IPS DF 19.7 (cell line): ENCODE data around the gene GALNT6.

ENCODE experiments used
- DNase-seq: peaks from one replicate; pipeline ENCODE4 v3.0.0-alpha.2; 2013; ENCODE audit warnings: low read depth, low spot score

The GALNT6 gene, protein sequence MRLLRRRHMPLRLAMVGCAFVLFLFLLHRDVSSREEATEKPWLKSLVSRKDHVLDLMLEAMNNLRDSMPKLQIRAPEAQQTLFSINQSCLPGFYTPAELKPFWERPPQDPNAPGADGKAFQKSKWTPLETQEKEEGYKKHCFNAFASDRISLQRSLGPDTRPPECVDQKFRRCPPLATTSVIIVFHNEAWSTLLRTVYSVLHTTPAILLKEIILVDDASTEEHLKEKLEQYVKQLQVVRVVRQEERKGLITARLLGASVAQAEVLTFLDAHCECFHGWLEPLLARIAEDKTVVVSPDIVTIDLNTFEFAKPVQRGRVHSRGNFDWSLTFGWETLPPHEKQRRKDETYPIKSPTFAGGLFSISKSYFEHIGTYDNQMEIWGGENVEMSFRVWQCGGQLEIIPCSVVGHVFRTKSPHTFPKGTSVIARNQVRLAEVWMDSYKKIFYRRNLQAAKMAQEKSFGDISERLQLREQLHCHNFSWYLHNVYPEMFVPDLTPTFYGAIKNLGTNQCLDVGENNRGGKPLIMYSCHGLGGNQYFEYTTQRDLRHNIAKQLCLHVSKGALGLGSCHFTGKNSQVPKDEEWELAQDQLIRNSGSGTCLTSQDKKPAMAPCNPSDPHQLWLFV

DNA sequence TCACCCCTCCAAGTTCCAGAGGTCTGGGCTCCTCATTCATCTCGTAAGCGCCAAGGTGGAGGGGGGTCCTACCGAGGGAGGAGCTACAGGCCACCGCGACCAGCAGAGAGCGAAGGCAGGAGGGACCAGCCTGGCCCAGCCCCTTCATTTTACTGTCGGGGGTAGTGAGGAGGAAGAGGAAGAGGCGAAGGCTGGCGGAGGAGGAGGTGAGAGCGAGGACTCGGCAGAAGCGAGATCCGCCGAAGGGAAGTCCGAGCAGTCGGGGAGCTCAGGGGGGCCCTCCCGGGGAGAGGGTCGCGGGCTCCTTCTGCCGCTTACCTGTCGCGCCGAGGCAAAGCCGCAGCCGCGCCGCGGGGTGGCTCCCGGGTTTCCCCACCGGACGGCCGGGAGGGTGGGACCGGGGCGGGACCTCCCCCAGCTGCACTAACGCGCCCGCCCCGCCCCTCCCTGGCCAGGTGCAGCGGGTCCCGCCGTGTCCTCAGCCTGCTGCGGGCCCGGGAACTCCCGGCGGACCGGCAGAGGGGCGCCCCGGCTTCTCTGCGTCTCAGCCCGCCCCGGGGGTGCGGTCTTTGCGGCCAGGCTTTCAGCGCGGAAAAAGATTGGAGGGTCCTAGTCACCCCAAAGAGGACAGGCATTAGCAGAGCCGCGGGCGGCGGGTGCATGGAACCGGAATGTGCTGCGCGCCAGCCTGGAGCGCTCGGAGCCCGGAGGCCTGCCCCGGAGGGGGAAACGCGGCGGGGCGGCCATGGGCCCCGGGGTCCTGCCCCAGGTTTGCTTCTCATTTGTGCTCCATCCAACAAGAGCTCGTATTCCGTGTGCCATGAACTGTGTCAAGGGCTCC is at the start of gene GALNT6:
TSS of gene GALNT6 (minus strand) at position 124 of the 841 bp plus-strand sequence. CDS start 11,625 bp downstream, outside the sequence.
- DNase-seq = peak; percentile 45

DNA sequence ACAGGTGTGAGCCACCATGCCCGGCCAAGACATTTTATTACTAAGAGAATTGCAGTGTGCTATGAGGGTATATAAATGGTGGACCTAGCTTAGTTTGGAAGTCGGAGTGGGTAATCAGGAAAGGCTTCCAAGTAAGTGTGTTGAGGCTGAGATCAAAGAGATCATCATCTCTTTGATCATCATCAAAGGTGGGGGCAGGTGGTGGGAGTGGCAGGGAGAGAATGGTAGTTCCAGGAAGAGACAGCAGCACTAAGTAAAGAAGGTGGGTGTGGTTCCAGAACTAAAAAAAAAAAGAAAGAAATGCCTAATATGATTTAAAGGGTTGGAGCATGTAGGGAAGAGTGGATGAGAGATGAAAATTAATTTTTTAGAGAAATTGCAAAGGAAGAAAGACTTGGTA is 48.1 kb upstream of the GALNT6 start:
- DNase-seq = no peak

DNA sequence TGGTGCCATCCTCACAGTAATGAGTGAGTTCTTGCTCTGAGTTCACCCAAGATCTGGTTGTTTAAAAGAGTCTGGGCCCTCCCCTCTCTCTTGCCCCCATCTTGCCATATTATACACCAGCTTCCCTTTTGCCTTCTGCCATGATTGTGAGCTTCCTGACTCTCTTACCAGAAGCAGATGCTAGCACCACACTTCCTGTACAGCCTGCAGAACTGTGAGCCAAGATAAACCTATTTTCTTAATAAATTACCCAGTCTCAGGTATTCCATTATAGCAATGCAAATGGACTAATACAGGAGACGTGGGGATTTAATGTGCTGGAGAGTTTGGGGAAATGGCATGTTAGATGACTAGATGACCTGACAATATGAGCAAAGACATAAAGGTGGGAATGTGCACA is 46.2 kb upstream of the GALNT6 start:
- DNase-seq = no peak

DNA sequence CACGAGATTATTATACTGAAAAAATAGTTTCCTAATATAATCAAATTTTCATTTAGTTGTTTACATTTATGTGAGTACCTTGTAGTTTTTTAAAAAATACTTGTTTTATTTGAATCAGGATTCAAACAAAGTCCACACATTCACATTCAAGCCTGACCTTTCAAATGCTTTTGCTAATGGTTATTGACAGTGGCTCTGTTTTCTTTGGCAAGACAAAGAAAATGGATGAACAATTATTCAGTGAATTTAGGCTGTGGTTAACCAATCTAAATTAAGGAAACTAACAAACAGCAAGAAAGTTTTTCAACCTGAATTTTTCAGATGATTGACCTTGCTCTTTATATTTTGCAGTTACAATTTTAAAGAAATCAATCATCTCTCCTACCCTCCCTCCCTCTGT is 43.1 kb upstream of the GALNT6 start:
- DNase-seq = no peak

DNA sequence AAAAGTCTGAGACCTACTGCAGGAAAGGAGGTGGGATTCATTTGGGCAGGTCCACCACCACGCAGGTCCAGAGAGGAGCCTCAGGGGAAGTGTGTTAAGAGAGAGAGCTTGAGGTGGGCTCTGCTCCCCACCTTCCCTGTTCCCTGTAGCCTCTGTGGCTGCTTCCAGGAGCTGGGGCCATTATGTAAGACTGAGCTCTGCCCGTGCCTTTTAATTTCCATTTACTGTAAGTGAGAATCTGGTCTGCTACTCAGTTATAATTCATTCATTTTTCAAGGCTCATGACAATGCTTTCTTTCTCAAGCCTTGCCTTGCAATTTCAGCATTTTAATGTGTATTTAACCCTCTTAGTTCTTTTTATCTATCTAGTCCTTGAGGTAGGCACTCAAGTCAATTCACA is 41.7 kb upstream of the GALNT6 start:
- DNase-seq = no peak

DNA sequence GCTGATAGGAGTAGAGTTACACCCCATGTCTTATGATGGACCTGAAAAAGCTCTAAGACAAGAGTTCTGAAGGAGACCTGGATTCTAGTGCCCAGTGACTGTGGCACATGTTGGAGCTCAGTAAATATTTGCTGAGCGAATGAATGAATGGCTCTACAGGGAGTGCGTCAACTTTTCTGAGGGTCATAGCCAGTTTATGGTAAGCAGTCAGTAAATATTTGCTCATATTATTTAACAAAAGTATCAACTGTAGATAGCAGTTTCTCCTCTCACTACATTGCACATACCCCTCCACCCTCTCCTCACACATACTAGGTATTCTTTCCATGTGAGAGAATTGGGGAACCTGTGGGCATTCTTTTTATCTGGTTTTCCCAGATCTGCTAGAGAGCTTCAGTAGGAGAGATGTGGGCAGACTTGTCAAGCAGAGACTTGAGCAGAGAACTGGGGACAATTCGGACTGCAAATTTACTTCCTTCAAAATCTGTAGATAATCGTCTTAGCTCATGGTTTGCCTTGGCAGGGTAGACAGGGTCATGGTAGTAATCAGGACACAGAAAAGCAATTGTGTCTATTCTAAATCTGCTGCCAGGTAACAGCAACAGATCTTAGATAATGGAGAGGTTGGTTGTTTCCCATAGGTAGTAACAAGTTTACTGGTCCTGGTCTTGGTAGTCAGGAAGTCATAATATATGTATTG is 39.1 kb upstream of the GALNT6 start:
- DNase-seq = no peak

DNA sequence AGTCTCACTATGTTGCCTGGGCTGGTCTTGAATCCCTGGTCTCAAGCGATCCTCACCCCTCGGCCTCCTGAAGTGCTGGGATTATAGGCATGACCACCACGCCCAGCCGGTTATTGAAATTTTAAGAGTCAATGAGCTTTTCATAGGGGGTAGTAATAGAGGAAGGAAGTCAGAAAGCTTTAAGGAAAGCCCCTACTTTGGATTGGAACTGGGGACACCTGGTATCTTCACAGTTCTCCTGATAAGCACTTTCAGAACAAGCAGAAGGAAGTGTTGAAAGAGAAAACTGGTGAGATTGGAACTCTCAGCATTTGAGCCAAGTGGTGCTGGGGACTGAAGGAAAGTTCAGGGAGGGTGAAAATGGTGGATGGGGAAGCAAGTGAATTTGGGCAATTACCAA is 38.5 kb upstream of the GALNT6 start:
- no peak for DNase-seq

DNA sequence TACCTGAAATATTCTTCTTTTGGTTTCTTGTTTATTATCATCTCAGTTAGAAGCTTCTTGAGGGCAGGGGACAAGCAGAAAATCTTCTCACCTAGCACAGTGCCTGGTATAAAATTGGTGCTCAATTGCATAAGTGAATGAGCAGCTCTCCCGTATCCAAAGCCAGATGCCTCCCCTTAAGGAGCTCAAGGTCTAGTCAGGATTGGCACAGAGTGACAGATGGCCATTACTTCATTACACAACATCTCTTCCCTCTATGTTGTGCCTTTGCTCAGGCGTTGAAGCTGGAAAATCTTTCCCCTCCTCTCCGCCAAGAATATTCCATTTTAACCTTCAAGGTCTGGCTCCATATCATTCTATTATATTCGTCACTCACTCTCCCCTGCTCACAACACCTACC is 37.0 kb upstream of the GALNT6 start:
- DNase-seq = no peak

DNA sequence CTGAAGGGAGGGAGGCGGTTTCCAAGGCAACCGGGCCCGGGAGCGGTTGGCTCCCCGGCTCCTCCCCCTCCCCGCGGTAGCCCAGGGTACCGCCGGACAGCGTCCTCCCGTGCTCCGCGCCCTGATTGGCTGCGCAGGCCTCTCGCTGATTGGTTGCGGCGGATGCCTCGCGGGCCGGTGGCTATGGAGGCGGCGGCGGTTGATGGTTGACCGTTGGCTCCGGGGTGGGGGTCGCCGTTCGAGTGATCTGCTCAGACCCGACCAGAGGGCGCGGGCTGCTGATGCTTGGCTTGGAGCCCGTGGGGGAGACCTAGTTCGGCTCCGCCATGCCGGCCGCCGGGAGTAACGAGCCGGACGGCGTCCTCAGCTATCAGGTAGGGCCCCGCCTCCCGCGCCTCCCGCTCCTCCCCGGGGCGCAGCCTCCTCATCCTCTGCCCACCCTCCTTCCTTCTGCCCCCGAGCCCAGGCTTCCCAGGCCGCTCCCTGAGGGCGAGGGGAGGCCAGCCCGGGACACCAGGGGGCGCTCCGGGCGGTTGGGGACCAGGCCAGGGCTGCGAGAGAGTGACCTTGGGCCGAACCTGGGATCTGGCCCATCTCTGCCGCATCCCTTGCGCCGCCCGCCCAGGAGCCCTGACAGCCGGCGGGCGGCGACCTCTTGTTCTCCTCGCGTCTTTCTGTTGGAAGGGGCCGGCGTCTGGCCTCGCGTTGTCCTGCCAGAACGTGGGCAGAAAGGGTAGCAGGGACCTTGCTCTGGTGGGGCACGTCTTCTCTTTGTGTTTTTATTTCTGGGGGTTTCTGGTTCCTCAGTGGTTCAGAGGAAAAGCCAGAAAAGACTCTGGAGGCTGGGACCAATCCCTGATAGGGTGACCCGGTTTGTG is 33.7 kb upstream of the GALNT6 start, which contains the start of gene SLC4A8:
TSS of gene SLC4A8 (plus strand) at position 170 of the 878 bp plus-strand sequence. CDS start at position 327, 157 bp downstream.
- DNase-seq = peak; percentile 60

DNA sequence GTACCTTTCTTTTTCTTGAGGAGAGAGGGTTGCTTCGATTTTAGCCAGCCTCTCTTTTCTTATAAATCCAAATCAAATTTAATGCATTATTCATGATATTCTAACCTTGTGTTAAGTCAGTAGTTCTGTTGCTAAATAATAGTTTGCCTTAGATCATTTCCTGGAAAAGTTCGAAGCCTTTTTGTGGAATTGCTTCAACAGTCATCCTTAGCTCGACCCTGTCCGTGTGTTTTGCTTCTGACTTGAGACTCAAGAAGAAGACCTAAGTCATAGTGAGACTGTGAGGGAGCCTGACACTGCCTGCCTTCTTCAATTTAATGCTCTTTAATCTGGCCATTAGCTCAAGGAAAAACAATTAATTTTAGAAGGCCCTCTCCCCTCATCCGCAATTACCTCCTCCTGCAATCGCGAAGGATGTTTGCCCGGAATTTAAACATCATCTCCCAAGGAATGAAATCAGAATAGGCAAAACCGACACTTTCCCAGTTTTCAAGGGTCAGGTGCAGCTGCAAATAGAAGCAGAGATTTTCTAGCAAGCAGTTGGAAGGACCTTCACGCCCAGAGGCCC is 33.0 kb upstream of the GALNT6 start:
- DNase-seq = no peak

DNA sequence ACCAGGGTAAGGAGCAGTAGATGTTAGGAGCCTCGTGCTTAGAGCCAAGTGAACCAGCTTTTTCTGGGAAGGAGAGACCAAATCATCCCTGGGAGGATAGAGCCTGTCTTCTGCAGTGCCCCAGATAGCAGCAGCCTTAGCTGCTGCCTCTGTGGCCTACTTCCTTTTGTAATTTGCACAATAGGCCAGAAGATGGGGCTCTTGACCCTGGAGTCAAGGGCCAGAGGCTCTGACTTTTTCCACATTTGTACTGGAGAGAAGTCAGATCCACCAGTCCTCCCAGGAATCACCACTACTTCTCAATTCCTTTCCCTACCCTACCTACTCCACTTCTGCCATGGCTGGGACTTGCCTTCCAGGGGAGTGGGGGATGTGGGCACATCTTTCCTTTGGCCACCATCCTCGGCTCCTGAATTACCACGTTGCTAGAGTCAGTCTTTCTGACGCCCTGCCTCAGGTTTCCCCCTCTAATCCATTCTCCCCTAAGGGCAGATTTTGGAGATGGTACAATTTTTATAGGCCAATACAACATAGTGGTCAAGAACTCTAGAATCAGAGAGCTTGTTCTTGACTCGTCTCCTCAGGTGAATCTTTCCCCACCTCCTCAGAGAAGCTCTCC is 30.2 kb upstream of the GALNT6 start:
- DNase-seq = peak; percentile 28

DNA sequence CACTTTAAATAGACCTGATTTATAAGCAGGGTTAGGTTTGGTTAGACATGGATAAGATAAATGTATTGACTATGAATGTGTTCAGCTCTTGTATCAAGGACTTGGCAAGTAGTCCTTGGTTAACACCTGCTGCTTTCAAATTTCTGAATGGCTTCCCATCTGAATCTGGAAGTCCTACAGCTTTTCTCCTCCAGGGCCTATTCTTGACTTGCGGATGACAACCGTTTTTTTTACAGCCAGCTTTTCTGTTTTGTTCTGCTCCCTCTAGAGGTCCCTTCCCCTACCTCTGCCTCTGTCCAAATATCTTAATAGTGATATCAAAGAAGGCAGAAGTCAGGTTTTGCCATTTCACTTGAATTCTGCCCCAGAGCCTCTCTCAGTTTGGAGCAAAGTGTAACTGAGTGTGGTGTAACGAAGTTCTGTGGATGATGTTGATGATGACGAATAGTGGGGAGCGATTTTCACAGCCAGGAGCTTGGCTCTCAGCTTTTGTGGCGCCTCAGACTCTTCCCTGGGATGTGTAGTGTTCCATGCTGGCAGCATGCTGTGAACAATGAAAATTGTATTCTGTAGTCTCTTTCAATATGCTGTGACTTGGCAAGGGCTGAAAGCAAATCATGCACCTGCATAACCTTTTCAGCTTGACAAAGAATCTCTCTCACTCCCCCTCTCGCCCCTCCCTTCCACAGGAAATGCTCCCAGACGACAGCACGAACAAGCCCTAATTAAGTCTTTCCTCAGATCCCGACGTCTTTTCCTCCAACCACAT is 28.4 kb upstream of the GALNT6 start:
- DNase-seq = no peak

DNA sequence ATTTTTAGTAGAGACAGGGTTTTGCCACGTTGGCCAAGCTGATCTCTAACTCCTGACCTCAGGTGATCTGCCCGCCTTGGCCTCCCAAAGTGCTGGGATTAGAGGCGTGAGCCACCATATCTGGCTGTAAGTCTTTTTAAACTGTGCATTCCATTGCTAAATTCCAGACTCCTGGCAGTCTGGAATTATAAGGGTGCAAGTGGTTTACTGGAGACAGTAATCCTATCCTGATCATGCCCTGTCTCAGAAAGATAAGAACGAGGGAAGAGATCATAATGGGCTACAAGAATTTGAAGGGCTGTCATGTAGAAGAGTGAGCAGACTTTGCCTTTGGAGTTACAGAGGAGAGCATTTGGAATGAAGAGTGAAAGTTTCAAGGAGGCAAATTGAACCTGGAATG is 26.6 kb upstream of the GALNT6 start:
- DNase-seq = no peak

DNA sequence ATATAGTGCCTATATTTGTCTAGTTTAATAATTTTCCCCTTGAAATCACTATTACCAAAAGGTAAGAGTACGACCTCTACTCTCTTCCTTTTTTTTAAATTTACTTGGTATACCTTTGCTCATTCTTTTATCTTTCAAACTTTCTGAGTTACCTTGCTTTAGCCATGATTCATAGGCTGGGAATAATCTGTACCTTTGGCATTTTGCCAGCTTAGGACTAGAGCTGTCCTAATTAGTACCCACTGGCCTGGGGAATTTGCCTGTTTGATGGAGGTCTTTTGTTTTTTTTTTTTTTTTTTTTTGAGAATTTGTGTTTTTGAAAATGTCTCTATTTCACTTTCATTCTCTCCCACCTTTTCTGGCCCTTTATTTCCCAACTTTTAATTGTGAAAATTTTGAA is 24.7 kb upstream of the GALNT6 start:
- DNase-seq = no peak

DNA sequence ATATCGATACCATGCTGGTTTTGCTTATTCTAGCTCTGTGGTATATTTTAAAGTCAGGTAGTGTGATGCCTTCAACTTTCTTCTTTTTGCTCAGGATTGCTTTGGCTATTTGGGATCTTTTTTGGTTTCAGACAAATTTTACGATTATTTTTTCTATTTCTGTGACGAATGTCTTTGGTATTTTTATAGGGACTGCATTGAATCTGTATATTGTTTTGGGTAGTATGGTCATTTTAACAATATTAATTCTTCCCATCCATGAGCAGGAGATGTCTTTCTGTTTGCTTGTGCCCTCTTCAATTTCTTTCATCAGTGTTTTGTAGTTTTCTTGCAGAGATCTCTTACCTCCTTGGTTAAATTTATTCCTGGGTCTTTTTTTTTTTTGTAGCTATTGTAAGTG is 22.6 kb upstream of the GALNT6 start:
- DNase-seq = no peak

DNA sequence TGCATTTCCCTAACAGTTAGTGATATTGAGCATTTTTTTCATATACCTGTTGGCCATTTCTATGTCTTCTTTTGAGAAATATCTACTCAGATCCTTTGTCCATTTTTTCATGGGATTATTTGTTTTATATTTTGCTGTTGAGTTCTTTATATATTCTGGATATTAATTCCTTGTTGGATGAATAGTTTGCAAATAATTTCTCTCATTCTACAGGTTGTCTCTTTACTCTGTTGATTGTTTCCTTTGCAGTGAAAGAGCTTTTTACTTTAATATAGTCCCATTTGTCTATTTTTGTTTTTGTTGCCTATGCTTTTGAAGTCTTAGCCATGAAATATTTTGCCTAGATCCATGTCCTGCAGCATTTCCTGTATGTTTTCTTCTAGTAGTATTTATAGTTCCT is 21.9 kb upstream of the GALNT6 start:
- no peak for DNase-seq

DNA sequence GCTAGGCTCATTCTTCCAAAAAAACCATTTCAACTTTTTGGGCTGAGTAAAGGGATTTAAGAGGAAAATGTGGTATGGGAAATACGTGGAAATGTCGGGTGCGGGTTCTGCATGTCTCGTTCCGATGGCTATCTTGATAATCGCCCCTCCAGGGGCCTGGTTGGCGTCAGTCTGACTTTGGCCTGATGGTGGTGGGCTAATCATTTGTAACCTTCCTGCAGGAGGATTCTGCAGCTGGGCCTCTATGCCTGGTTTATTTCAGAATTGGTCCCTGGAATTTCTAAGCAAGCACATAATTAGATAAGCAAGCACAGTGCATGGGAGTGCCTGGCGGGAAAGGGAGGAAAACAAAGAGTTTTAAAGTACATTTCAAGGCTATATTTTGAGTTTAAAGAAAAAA is 18.6 kb upstream of the GALNT6 start:
- no peak for DNase-seq

DNA sequence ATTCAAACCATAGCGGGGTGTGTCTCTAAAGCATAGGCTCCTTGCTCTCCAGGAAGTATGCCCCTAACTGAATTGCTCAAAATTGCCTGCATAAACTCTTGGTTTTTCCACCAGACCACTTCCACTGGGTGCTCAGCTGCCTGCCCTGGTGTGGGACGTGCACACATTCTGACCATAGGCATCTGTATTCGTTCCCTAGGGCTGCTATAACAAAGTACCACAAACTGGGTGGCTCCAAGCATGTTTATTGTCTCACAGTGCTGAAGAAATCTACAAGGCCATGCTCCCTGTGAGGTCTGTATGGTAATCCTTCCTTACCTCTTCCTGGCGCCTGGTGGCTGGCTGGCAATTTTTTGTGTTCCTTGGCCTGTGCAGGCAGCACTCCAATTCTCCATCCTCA is 16.4 kb upstream of the GALNT6 start:
- no peak for DNase-seq

DNA sequence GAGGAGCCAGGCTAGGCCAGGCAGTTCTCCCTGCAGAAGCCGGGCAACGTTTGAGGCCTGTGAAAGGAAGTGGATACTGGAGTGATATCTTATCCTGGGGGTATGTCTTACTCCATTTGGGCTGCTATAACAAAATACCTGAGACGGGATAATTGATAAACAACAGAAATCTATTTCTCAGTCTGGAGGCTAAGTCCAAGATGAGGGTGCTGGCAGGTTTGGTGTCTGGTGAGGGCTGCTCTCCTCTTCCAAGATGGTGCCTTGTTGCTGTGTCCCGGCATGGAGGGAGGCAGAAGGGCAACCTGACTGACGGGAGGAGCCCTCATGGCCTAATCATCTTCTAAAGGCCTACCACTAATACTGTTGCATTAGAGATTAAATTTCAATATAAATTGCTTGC is 15.7 kb upstream of the GALNT6 start:
- no peak for DNase-seq
